Neural crest cell (in vitro differentiated cells): ENCODE data around the gene IL12RB2. TPM values are rescaled to one million over a fixed set of nuclear protein-coding genes. Genes with fewer than 3 reads are reported as not detected.

ENCODE experiments used
- DNase-seq: peaks from one replicate; pipeline ENCODE4 v3.0.0; 2021; ENCODE audit warnings: low read depth, mixed read lengths, low spot score
- H3K27ac Mint-ChIP-seq: one replicate; pipeline ENCODE4 v1.8.0; 2021; ENCODE audit warnings: mild to moderate bottlenecking, mixed read lengths; ENCODE audit not compliant: unreplicated experiment
- H3K27me3 Mint-ChIP-seq: 2 replicates; pipeline ENCODE4 v1.8.0; 2021; ENCODE audit warnings: low read depth, mild to moderate bottlenecking, mixed read lengths
- H3K36me3 Mint-ChIP-seq: 2 replicates; pipeline ENCODE4 v1.8.0; 2021; ENCODE audit warnings: low read depth, mild to moderate bottlenecking, mixed read lengths
- H3K4me1 Mint-ChIP-seq: 2 replicates; pipeline ENCODE4 v1.8.0; 2021; ENCODE audit warnings: mixed read lengths
- H3K4me3 Mint-ChIP-seq: one replicate; pipeline ENCODE4 v1.8.0; 2021; ENCODE audit warnings: mild to moderate bottlenecking, mixed read lengths
- H3K9me3 Mint-ChIP-seq: 2 replicates; pipeline ENCODE4 v1.8.0; 2021; ENCODE audit warnings: mixed read lengths
- total RNA-seq: library from RNA; stranded (reverse); gene quantifications from 2 replicates; pipeline ENCODE4 v1.2.1, GENCODE V29; 2021
- TF ChIP-seq, protein P1 (sequence below): fragments of 200-600 bp; sonication (generic); conservative IDR thresholded peaks from 2 replicates; pipeline ENCODE4 v1.5.0; 2021; ENCODE audit warnings: antibody characterized with exemption, mild to moderate bottlenecking

Gene IL12RB2
- total RNA-seq, 1 donor from 2014 or later = 0.19 TPM

- DNase-seq = no peak
- Mint-ChIP-seq H3K9me3 (peaks cover 8% of the 10 kb centered on the region), H3K27ac (no peak overlapping the region), H3K4me1 (no peaks in the 10 kb centered on the region), H3K27me3 (no peaks in the 10 kb centered on the region), H3K4me3 (no peak overlapping the region), H3K36me3 (peaks cover under 1% of the 10 kb centered on the region)
- TF ChIP-seq, protein P1, sequence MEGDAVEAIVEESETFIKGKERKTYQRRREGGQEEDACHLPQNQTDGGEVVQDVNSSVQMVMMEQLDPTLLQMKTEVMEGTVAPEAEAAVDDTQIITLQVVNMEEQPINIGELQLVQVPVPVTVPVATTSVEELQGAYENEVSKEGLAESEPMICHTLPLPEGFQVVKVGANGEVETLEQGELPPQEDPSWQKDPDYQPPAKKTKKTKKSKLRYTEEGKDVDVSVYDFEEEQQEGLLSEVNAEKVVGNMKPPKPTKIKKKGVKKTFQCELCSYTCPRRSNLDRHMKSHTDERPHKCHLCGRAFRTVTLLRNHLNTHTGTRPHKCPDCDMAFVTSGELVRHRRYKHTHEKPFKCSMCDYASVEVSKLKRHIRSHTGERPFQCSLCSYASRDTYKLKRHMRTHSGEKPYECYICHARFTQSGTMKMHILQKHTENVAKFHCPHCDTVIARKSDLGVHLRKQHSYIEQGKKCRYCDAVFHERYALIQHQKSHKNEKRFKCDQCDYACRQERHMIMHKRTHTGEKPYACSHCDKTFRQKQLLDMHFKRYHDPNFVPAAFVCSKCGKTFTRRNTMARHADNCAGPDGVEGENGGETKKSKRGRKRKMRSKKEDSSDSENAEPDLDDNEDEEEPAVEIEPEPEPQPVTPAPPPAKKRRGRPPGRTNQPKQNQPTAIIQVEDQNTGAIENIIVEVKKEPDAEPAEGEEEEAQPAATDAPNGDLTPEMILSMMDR = no peak
Observed at GRCh38 chr1:67280696-67281095, 27.0 kb upstream of the IL12RB2 start.

DNA sequence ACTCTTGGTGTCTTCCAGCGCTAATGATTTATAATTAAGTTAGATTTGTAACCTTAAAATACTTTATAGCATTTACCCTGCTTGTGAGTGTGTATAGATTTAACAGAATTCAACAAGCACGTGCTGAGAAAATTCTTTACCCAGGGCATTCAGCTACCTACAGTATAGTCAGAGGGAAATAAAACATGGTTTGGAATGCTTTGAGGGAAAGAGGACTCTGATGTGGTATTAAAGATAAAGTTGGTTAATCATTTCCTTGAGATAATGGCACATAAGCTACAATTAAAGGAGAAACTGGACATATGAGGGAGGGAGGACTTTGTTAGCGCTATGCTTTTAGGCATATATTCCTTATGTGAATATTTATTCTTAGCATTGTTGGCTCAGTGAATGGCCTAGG, 26.4 kb upstream of the IL12RB2 start:
- TF ChIP-seq, protein P1 = no peak
- no peaks in the 10 kb centered on the region for H3K27me3 Mint-ChIP-seq
- H3K4me3 Mint-ChIP-seq = no peak overlapping the region
- no peaks in the 10 kb centered on the region for H3K4me1 Mint-ChIP-seq
- DNase-seq = no peak
- H3K27ac Mint-ChIP-seq = no peak overlapping the region
- peaks cover 2% of the 10 kb centered on the region for H3K9me3 Mint-ChIP-seq
- no peaks in the 10 kb centered on the region for H3K36me3 Mint-ChIP-seq

DNA sequence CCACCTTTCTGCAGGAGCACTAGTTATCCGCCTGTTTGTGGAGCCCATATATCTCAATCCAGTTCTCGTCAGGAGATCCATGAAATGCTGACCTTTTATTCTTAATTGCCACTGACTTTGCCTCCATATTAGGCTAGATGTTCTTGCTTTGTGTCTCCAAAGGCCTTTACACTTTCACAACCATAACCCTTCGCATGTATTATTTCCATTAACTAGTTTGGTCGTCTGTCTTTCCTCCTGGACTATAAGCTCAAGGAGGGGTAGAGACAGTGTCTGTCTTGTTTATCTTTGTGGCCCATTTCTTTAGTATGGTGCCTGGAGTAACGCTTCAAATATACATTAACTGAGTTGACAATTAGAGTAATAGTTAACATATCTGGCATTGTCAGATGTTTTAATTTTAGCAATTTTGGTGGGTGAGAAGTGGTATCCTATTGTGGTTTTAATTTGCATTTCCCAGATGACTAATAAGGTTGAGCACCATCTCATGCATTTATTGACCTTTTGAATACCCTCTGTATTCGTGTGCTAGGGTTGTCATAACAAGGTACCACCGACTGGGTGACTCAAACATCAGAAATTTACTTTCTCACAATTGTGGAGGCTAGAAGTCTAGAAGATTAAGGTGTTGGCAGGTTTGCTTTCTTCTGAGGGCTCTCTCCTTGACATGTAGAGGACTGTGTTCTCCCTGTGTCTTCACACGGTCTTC, 21.7 kb upstream of the IL12RB2 start:
- Mint-ChIP-seq H3K4me3 (no peak overlapping the region), H3K36me3 (no peaks in the 10 kb centered on the region), H3K4me1 (no peaks in the 10 kb centered on the region), H3K27me3 (no peaks in the 10 kb centered on the region), H3K9me3 (peaks cover 5% of the 10 kb centered on the region), H3K27ac (no peak overlapping the region)
- DNase-seq = no peak
- TF ChIP-seq, protein P1 = no peak

DNA sequence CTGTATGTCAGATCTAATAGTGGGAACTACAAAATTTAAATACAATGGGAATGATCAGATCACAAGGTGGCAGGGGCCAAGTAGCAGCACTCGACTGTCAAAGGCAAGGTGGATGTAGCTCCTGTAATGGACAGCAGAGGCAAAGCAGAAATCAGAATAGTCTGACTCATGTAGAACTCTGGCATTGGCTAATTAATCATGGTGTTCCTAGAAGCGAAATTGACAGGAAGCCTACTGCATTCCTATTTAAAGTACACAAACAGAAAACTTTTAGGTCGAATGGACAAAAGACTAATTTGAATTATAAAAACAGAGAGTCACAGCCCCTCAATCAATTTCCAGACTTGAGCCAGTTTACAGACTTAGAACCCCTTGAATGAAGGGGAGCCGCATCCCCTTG, 17.4 kb upstream of the IL12RB2 start:
- Mint-ChIP-seq H3K27me3 (no peaks in the 10 kb centered on the region), H3K9me3 (peaks cover 8% of the 10 kb centered on the region), H3K36me3 (no peaks in the 10 kb centered on the region), H3K4me3 (no peak overlapping the region), H3K4me1 (no peaks in the 10 kb centered on the region), H3K27ac (no peak overlapping the region)
- TF ChIP-seq, protein P1 = no peak
- DNase-seq = no peak

DNA sequence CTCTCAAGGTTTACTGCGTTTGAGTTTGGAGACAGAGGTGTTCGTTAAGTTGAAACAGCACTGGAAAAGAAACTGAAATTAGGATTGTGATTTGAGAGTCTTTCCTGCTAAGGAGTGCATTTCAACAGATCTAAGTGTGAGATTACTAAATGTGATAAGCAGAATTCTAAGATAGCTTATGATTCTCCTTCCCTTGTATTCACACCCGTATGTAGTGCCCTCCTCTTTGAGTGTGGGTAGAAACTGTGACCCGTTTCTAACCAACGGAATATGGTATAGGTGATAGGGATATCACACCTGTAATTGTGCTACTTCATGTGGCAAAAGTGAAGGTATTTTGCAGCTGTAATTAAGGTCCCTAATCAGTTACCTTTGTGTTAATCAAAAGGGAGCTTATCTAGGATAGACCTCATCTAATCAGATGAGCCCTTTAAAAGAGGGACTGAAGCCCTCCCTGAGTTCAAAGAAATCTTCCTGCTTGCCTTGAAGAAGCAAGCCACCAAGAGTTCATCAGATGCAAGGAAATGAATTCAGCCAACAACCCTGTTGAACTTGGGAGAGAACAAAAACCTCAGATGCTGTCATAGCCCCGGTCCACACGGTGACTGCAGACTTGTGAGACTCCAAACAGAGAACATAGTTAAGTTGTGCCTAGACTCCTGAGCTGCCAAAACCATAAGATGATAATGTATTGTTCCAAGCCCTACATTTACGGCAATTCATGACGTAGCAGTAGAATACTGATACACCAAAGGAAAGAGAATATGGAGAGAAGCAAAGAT, 12.6 kb upstream of the IL12RB2 start:
- DNase-seq = no peak
- H3K4me3 Mint-ChIP-seq = no peak overlapping the region
- no peaks in the 10 kb centered on the region for H3K27me3 Mint-ChIP-seq
- no peak overlapping the region for H3K27ac Mint-ChIP-seq
- no peaks in the 10 kb centered on the region for H3K36me3 Mint-ChIP-seq
- no peaks in the 10 kb centered on the region for H3K4me1 Mint-ChIP-seq
- peaks cover 3% of the 10 kb centered on the region for H3K9me3 Mint-ChIP-seq
- TF ChIP-seq, protein P1 = no peak
